A549 (cell line): Measurements from ENCODE around the gene POP4.

ENCODE experiments used
- BHLHE40 ChIP-seq: IDR thresholded peaks from 2 replicates; pipeline ENCODE4 v1.6.1; 2012; ENCODE audit warnings: low read depth, low read length, inconsistent platforms
- EP300 ChIP-seq, 2 experiments: fragments of >200 bp; sonication (Bioruptor Twin); formaldehyde crosslinking; IDR thresholded peaks; 2 replicates in 1 of 2; 3 replicates in 1 of 2; pipeline ENCODE4 v1.6.1; 2016 to 2017
- HEYL ChIP-seq: fragments of 250-450 bp; sonication (Bioruptor Pico); IDR thresholded peaks from 2 replicates; pipeline ENCODE4 v1.8.0; 2021; ENCODE audit warnings: mild to moderate bottlenecking, moderate library complexity
- JUN ChIP-seq, 2 experiments: fragments of >200 bp; sonication (Bioruptor Twin); formaldehyde crosslinking; IDR thresholded peaks; 2 replicates in 1 of 2; 3 replicates in 1 of 2; pipeline ENCODE4 v1.6.1; 2016 to 2017
- NR3C1 ChIP-seq: fragments of >200 bp; sonication (Bioruptor Twin); formaldehyde crosslinking; IDR thresholded peaks from 3 replicates; pipeline ENCODE4 v1.6.1; 2017
- POLR2A ChIP-seq: IDR thresholded peaks from 2 replicates; pipeline ENCODE4 v1.6.1; 2012; ENCODE audit warnings: mild to moderate bottlenecking, low read length
- POLR2AphosphoS2 ChIP-seq: conservative IDR thresholded peaks from 2 replicates; pipeline ENCODE4 v1.6.1; 2012; ENCODE audit warnings: low read length, improper control_type of control experiment, inconsistent platforms
- RAD21 ChIP-seq, 2 experiments: fragments of >200 bp in 1 of 2; sonication (Bioruptor Twin) in 1 of 2; formaldehyde crosslinking in 1 of 2; IDR thresholded peaks in 1 of 2; conservative IDR thresholded peaks in 1 of 2; 2 replicates in 1 of 2; 3 replicates in 1 of 2; pipeline ENCODE4 v1.6.1; 2012 to 2018; ENCODE audit warnings: inconsistent platforms in 1 of 2
- SMC3 ChIP-seq: fragments of >200 bp; sonication (Bioruptor Twin); formaldehyde crosslinking; IDR thresholded peaks from 3 replicates; pipeline ENCODE4 v1.6.1; 2018; ENCODE audit warnings: inconsistent platforms
- TF ChIP-seq, protein P1 (sequence below): fragments of >200 bp; sonication (Bioruptor Twin); formaldehyde crosslinking; IDR thresholded peaks from 3 replicates; pipeline ENCODE4 v1.5.1; 2016
- TF ChIP-seq, protein P2 (sequence below): fragments of >200 bp; sonication (Bioruptor Twin); formaldehyde crosslinking; IDR thresholded peaks from 3 replicates; pipeline ENCODE4 v1.6.1; 2016
- TF ChIP-seq, protein P3 (sequence below): fragments of >200 bp; sonication (Bioruptor Twin); formaldehyde crosslinking; IDR thresholded peaks from 2 replicates; pipeline ENCODE4 v1.6.1; 2016
- TF ChIP-seq, protein P4 (sequence below): fragments of 450-650 bp; IDR thresholded peaks from 2 replicates; pipeline ENCODE4 v1.6.1; 2014; ENCODE audit warnings: antibody characterized with exemption

DNA sequence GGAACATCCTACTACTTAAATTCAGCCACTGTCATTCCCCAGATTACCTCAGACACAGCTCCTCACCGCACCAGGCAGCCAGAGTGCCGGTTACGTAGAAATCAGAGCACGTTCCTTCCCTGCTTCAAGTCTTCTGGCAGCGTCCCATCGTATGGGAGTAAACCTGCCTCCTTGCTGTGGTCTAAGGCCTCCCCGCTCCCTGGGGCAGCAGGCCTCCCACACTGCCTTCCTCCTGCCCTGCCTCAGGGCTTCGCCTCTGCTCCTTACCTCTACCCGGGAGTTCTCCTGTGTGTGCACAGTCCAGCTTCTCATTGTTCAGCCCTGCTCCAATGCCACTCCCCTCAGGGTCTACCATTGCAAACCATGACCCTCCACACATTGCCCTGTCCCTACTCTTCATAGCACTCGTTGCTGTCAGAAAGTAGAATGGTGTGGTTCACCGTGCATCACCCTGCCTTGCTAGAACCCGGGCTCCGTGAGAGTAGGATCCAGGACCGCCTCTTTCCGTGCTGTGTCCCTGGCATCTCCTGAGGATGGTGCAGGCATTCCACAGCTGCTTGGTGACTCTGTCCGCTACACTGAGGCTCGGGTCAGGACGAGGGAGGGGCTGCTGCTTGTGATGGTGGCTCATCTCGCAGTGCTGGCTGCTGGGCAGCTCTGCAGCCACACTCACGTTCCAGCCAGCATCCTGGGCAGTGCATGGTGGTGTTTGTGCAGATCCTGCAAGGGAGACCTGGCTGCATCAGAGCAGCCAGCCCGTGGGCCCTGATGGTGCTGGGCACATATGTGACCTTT is 6.9 kb downstream of the POP4 start:
- TF ChIP-seq, protein P1, sequence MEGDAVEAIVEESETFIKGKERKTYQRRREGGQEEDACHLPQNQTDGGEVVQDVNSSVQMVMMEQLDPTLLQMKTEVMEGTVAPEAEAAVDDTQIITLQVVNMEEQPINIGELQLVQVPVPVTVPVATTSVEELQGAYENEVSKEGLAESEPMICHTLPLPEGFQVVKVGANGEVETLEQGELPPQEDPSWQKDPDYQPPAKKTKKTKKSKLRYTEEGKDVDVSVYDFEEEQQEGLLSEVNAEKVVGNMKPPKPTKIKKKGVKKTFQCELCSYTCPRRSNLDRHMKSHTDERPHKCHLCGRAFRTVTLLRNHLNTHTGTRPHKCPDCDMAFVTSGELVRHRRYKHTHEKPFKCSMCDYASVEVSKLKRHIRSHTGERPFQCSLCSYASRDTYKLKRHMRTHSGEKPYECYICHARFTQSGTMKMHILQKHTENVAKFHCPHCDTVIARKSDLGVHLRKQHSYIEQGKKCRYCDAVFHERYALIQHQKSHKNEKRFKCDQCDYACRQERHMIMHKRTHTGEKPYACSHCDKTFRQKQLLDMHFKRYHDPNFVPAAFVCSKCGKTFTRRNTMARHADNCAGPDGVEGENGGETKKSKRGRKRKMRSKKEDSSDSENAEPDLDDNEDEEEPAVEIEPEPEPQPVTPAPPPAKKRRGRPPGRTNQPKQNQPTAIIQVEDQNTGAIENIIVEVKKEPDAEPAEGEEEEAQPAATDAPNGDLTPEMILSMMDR: no peak
- no peak for TF ChIP-seq HEYL (CRISPR knock-in tag)
- TF ChIP-seq, protein P2, sequence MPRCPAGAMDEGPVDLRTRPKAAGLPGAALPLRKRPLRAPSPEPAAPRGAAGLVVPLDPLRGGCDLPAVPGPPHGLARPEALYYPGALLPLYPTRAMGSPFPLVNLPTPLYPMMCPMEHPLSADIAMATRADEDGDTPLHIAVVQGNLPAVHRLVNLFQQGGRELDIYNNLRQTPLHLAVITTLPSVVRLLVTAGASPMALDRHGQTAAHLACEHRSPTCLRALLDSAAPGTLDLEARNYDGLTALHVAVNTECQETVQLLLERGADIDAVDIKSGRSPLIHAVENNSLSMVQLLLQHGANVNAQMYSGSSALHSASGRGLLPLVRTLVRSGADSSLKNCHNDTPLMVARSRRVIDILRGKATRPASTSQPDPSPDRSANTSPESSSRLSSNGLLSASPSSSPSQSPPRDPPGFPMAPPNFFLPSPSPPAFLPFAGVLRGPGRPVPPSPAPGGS: no peak
- TF ChIP-seq, protein P3, sequence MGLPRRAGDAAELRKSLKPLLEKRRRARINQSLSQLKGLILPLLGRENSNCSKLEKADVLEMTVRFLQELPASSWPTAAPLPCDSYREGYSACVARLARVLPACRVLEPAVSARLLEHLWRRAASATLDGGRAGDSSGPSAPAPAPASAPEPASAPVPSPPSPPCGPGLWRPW: no peak
- no peak for TF ChIP-seq SMC3
- no peak for TF ChIP-seq RAD21 (conservative IDR thresholded peaks at IDR 0.05 in 1 of 2, IDR thresholded peaks at IDR 0.05 in 1 of 2)
- no peak for TF ChIP-seq POLR2A
- TF ChIP-seq, protein P4, sequence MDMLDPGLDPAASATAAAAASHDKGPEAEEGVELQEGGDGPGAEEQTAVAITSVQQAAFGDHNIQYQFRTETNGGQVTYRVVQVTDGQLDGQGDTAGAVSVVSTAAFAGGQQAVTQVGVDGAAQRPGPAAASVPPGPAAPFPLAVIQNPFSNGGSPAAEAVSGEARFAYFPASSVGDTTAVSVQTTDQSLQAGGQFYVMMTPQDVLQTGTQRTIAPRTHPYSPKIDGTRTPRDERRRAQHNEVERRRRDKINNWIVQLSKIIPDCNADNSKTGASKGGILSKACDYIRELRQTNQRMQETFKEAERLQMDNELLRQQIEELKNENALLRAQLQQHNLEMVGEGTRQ: no peak
- TF ChIP-seq JUN (IDR thresholded peaks at IDR 0.05): no peak
- TF ChIP-seq NR3C1: no peak
- no peak for TF ChIP-seq POLR2AphosphoS2
- TF ChIP-seq BHLHE40: no peak
- no peak for TF ChIP-seq EP300 (IDR thresholded peaks at IDR 0.05)
